ENCODE results near the gene TAF5L. TPM values are rescaled to one million over a fixed set of nuclear protein-coding genes. Genes with fewer than 3 reads are reported as not detected.

TAF5L gene
- total RNA-seq = 10 to 100 TPM; 21.2 to 22.1 TPM

DNA sequence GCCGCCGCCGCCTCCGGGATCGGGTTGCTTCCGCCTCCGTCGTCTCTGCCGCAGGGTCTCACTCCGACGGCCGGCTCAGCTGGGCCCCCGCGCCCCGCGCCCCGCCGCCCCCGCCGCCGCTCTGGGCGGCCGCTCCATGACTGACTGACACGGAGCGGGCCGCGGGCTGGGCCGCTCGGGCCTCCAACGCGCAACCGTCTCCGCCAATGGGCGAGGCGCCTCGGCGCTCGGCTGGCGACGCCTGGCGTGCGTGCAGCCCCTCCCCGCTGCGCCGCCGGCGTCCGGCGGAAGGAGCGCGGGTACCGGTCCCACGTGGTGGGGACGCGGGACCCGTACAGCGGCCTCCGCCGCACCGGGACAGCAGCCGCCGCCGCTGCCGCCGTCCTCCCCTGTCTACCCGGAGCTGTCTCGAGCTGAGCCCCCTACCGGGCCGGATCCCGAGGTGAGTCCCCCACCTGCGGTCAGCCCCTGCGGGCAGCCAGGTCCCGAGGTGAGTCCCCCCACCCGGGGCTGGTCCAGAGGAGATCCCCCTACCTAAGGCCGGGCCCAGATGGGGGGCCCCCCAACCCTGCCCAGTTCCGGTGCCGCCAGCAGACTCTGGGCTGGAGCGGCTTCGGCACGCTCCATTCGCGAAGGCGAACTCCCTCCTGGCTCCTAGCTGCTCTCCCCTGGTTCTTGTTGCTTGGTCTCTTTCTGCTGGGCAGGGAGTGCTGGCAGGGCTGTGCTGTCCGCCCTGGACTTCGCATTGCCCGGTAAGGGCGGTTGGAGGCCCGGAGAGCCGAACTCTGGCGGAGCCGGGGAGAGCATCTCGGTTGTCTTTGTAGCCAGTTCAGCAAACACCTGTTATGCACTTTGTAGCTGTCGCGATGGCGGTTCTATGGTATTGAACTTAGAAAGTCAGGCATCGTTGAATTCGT is at the start of gene TAF5L, which contains the start of gene URB2:
Gene TAF5L, minus strand, starts transcription at position 208 of the 917 bp plus-strand sequence. CDS start 11,640 bp downstream, outside the sequence.
Gene URB2, plus strand, starts transcription at position 333 of the 917 bp plus-strand sequence. CDS start 1,387 bp downstream, outside the sequence.

DNA sequence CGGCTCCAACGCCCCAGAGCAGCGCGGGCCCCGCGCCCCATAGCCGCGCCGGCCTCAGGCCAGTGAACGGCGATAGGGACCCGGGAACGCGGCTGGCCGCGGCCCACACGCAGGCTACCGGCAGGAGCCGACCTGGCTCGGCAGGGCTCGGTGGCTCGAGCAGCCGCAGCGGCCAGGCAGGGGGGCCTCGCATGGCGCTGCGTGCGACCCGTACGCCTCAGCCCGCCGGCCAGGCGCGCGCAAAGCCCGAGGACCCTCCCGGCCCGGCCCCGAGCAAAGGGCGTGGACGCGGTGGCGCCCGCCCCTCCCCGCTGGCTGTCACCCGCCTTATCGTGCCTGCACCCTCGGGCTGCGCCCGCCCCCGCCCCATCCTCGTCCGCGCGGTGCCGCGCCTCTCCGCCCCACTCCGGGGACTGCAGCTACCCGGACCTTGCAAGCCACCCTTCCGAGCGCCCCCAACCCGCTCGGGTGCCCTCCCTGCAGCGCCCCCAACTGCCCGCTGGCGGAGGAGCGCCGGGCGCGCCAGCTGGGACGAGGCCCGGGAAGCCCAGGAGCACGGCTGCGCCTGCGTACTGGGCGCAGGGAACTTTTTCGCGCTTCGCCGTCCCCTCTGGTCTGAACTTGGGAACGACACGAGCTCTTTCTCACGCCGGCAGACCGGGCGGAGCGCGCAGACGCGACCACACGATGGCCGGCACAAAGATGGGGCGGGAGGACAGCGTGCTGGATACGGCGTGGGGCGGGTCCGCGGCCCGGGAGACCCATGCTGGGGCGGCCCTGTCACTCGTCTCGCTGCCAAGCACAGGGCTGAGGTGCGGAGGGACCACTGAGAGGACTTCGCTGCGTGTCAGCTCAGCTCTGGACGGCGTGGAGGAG is 67.2 kb downstream of the TAF5L start, which contains the start of gene ABCB10:
Gene ABCB10, minus strand, starts transcription at position 248 of the 876 bp plus-strand sequence. Its CDS starts 55 bp downstream, at position 193.

Other genes starting within 250 kb of the TAF5L start
- not detected for gene ACTA1, start 192.0 kb downstream of the TAF5L start, total RNA-seq
- gene NUP133, start 117.8 kb downstream of the TAF5L start, total RNA-seq = 10 to 100 TPM; 35.5 to 38.1 TPM
- gene ABCB10, start 67.4 kb downstream of the TAF5L start, total RNA-seq = 10 to 100 TPM; 27.1 to 28.3 TPM
- gene URB2, start 125 bp upstream of the TAF5L start, total RNA-seq = 10 to 100 TPM; 11.6 to 12.3 TPM

All from activated naive CD4-positive, alpha-beta T cell treated with anti-CD3 and anti-CD28 coated beads, Interleukin-2, amount 10 ng/mL, durations not matched to agents 5 hours and 36 hours (primary cell).